Natural killer cell (primary cell): Measurements from ENCODE around the gene EPS8L2. TPM values are rescaled to one million over a fixed set of nuclear protein-coding genes. Genes with fewer than 3 reads are reported as not detected.

Experiments
- ATAC-seq, 3 donors: fragments of 150-1000 bp in 2 of 3; fragments of 200-7000 bp in 1 of 3; cut with Tn5 transposase; 1 replicate in 1 of 3; 2 replicates in 2 of 3; pipeline ENCODE4 v1.10.0; 2021; ENCODE audit warnings: mild to moderate bottlenecking in 2 of 3, moderate library complexity in 2 of 3
- DNase-seq, 2 donors: peaks; one replicate each; pipeline versions ENCODE4 v3.0.0 to v3.0.0-alpha.2; 2013 to 2021; ENCODE audit warnings: mixed read lengths in 1 of 2
- H3K27ac ChIP-seq: one replicate; pipeline ENCODE4 v1.5.1; 2013; ENCODE audit warnings: mild to moderate bottlenecking, low read length
- H3K27me3 ChIP-seq: one replicate; pipeline ENCODE4 v1.6.1; 2013; ENCODE audit warnings: low read length; ENCODE audit not compliant: control insufficient read depth, insufficient read depth
- H3K36me3 ChIP-seq: one replicate; pipeline ENCODE4 v1.6.1; 2013; ENCODE audit warnings: low read length; ENCODE audit not compliant: control insufficient read depth, insufficient read depth
- H3K4me1 ChIP-seq: one replicate; pipeline ENCODE4 v1.6.1; 2013; ENCODE audit warnings: low read length; ENCODE audit not compliant: control insufficient read depth, insufficient read depth
- H3K4me3 ChIP-seq: one replicate; pipeline ENCODE4 v1.5.1; 2013; ENCODE audit warnings: low read length
- H3K9me3 ChIP-seq: one replicate; pipeline ENCODE4 v1.6.1; 2013; ENCODE audit warnings: low read length; ENCODE audit not compliant: control insufficient read depth, insufficient read depth
- H3K27ac Mint-ChIP-seq, 2 donors: one replicate each; pipeline ENCODE4 v1.8.0; 2022; ENCODE audit warnings: mild to moderate bottlenecking in 2 of 2, mixed read lengths in 2 of 2, moderate library complexity in 1 of 2
- H3K27me3 Mint-ChIP-seq, 2 donors: one replicate each; pipeline ENCODE4 v1.8.0; 2022; ENCODE audit warnings: low read depth in 2 of 2, mixed read lengths in 2 of 2
- H3K36me3 Mint-ChIP-seq: one replicate; pipeline ENCODE4 v1.8.0; 2022; ENCODE audit warnings: mixed read lengths
- H3K4me1 Mint-ChIP-seq, 2 donors: one replicate each; pipeline ENCODE4 v1.8.0; 2022; ENCODE audit warnings: mixed read lengths in 2 of 2
- H3K4me3 Mint-ChIP-seq: one replicate; pipeline ENCODE4 v1.8.0; 2022; ENCODE audit warnings: mild to moderate bottlenecking, moderate library complexity, mixed read lengths
- H3K9me3 Mint-ChIP-seq, 2 donors: one replicate each; pipeline ENCODE4 v1.8.0; 2022; ENCODE audit warnings: mixed read lengths in 2 of 2
- WGBS: methylation state at CpG from one replicate; pipeline ENCODE4 v1.1.7; 2013; ENCODE audit warnings: missing lambda C conversion rate; ENCODE audit not compliant: insufficient coverage; 5-methylcytosine and 5-hydroxymethylcytosine counted together
- intact Hi-C: fragments of 100-400 bp; cut with micrococcal nuclease; formaldehyde crosslinking; loops from one replicate; pipeline ENCODE4 v1.14.2; 2022
- total RNA-seq, 4 donors: library from RNA; stranded (reverse); fragments of 120-200 nt in 1 of 4; gene quantifications; one replicate each; pipeline versions ENCODE4 v1.2.3 to v1.2.4, GENCODE V29; 2013 to 2022
- TF ChIP-seq, protein P1 (sequence below): fragments of 200-600 bp; IDR thresholded peaks from one replicate; pipeline ENCODE4 v1.8.0; 2022; ENCODE audit warnings: antibody characterized with exemption

The EPS8L2 gene
- total RNA-seq, 3 donors from 2014 or later (not counting 1 experiment from before 2014, with no cell fraction given): 6.9 to 10.9 (median 9.3) TPM

DNA sequence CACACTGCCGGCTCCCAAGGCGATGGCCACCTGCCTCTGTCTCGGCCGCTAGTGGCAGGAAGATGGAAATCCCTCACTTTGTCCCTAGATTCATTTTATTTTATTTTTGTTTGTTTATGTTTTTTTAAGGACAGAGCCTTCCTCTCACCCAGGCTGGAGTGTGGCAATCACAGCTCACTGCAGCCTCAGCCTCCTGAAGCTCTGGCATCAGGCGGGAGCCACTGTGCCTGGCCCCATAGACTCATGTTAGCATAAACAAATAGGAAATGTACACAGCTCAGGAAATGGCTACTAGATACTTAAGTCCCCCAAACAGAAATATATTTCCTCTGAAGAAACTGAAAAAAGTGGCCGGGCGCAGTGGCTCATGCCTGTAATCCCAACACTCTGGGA is 6.9 kb upstream of the EPS8L2 start:
- H3K36me3 Mint-ChIP-seq: no peaks in the 10 kb centered on the region
- Histone ChIP-seq H3K9me3 (no peaks in the 10 kb centered on the region), H3K4me3 (no peak overlapping the region), H3K27me3 (no peaks in the 10 kb centered on the region), H3K36me3 (peaks cover 9% of the 10 kb centered on the region), H3K4me1 (peaks cover 49% of the 10 kb centered on the region), H3K27ac (no peak overlapping the region)
- DNase-seq: no peak
- no peak overlapping the region for H3K4me3 Mint-ChIP-seq
- TF ChIP-seq, protein P1, sequence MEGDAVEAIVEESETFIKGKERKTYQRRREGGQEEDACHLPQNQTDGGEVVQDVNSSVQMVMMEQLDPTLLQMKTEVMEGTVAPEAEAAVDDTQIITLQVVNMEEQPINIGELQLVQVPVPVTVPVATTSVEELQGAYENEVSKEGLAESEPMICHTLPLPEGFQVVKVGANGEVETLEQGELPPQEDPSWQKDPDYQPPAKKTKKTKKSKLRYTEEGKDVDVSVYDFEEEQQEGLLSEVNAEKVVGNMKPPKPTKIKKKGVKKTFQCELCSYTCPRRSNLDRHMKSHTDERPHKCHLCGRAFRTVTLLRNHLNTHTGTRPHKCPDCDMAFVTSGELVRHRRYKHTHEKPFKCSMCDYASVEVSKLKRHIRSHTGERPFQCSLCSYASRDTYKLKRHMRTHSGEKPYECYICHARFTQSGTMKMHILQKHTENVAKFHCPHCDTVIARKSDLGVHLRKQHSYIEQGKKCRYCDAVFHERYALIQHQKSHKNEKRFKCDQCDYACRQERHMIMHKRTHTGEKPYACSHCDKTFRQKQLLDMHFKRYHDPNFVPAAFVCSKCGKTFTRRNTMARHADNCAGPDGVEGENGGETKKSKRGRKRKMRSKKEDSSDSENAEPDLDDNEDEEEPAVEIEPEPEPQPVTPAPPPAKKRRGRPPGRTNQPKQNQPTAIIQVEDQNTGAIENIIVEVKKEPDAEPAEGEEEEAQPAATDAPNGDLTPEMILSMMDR: no peak
- intact Hi-C loops: no loop called here
- WGBS: 98% methylated on average over 5 of the region's 7 CpGs
- no peaks in the 10 kb centered on the region for H3K9me3 Mint-ChIP-seq
- H3K4me1 Mint-ChIP-seq: peaks cover 10 to 26% of the 10 kb centered on the region in 2 donors
- no peak for ATAC-seq
- no peak overlapping the region for H3K27ac Mint-ChIP-seq
- no peaks in the 10 kb centered on the region for H3K27me3 Mint-ChIP-seq

DNA sequence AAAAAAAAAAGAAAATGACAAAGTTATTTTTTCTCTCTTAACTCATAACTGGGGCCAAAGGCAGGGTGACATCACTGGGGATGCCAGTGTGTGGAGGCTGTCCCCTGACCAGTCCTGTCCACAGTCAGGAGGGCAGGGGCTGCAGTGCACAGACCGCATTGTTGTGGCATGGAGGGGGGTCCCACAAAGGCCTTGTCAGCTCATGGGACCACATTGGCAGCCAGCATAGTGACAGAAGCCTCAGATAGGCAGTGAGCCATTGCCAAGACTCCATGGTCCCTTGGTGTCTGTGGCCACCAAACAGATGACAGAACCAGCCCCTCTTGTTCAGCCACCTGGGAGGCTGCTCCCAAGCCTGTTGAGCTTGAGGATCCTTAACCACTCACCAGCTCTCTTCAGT is 6.3 kb upstream of the EPS8L2 start:
- ATAC-seq (no peak), DNase-seq (no peak)
- peaks cover 9% of the 10 kb centered on the region for H3K36me3 ChIP-seq
- Mint-ChIP-seq H3K27ac (no peak overlapping the region), H3K9me3 (no peaks in the 10 kb centered on the region), H3K27me3 (no peaks in the 10 kb centered on the region), H3K36me3 (no peaks in the 10 kb centered on the region), H3K4me3 (no peak overlapping the region), H3K4me1 (peaks cover 10 to 26% of the 10 kb centered on the region in 2 donors)
- H3K4me3 ChIP-seq: no peak overlapping the region
- 94% methylated on average over 1 of the region's 1 CpG for WGBS
- no peaks in the 10 kb centered on the region for H3K27me3 ChIP-seq
- no peak overlapping the region for H3K27ac ChIP-seq
- TF ChIP-seq, protein P1: no peak
- peaks cover 48% of the 10 kb centered on the region for H3K4me1 ChIP-seq
- H3K9me3 ChIP-seq: no peaks in the 10 kb centered on the region
- intact Hi-C loops: no loop called here

DNA sequence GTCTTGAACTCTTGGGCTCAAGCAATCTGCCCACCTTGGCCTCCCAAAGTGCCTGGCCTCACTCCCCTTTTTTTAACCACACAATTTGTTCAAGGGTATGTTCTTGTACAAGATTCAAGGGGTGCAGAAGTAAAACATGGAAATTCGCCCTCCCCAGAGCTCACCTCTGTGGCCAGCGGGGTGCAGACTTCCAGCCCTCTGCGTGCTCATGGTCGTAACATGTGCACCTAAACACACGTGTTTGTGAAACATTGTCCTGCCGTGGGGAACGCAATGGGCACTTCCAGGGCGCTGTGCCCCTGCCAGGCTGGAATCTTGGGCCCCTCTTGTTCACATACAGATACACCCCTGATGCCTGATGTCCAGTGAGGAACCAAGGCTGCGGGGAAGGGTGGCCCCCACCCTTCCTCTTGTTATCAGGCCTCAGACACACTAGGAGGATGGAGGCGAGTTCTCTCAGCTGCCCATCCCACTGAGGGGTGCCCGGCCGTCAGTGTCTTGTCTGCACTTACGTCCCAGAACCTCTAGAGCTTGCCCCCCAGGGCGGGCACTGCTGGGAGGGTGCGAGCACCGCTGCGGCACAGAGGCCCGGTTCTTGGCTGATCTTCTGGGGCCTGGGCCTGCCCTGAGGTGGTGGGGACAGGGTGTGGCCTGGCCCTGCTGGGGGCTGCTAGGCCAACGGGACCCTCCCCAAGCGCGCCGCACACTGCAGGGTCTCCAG is 4.1 kb upstream of the EPS8L2 start:
- TF ChIP-seq, protein P1: no peak
- H3K4me3 Mint-ChIP-seq: no peak overlapping the region
- intact Hi-C loops: no loop called here
- Histone ChIP-seq H3K27ac (no peak overlapping the region), H3K4me1 (peaks cover 53% of the 10 kb centered on the region), H3K27me3 (peaks cover 4% of the 10 kb centered on the region), H3K36me3 (peaks cover 9% of the 10 kb centered on the region), H3K4me3 (no peak overlapping the region), H3K9me3 (no peaks in the 10 kb centered on the region)
- DNase-seq: no peak
- no peak for ATAC-seq
- H3K4me1 Mint-ChIP-seq: peaks cover 10 to 21% of the 10 kb centered on the region in 2 donors
- no peak overlapping the region for H3K27ac Mint-ChIP-seq
- 96% methylated on average over 22 of the region's 22 CpGs for WGBS
- no peaks in the 10 kb centered on the region for H3K9me3 Mint-ChIP-seq
- H3K27me3 Mint-ChIP-seq: no peaks in the 10 kb centered on the region
- no peaks in the 10 kb centered on the region for H3K36me3 Mint-ChIP-seq
